ENCODE measurements around the gene NUDT3.
"Not testable (repeated sequence)": the region's sequence is repeated elsewhere in the genome, so short reads cannot be mapped to it uniquely, and the experiment has no call there.

The NUDT3 gene

DNA sequence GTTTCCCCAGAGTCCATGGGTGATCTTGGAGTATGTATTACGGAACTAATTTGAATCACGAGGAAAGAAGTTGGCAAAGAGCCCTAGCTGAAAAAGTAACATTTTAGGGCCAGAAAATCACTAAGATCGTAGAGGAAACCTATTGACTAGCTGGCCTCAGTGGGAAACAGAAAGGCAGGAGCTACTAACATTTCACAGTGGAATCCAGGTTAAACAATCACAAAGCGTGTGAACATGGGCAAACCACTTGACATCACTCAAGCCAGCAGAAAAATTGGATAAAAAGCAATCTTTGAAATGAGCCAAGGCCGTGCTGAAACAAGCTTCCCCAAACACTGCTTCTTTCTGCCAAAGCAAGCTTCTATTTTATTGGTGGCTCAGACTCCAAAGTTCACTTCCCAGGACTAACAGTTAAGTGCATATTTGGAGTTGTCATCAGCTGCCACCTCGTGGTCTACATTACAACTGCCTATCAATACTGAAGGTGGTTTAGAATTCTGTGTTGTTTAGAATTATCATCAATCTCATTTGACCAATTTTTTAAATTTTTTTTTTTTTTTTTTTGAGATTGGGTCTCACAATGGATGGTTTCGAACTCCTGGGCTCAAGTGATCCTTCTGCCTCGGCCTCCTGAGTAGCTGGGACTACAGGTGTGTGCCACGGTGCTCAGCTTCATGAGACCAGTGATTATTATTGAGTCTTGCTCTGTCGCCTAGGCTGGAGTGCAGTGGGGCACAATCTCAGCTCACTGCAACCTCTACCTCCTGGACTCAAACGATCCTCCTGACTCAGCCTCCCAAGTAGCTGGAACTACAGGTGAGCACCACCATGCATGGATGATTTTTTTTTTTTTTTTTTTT is 22.8 kb upstream of the NUDT3 start:
- H3K4me1 Mint-ChIP-seq (ENCODE audit: low read depth): peaks cover 18% of the 10 kb centered on the region
- peak overlapping the region; percentile 22 for H3K27ac Mint-ChIP-seq
- peaks cover 10% of the 10 kb centered on the region for H3K36me3 Mint-ChIP-seq
- H3K9me3 Mint-ChIP-seq (ENCODE audit: low read depth): no peaks in the 10 kb centered on the region
- no peak overlapping the region for H3K4me3 Mint-ChIP-seq
- H3K27me3 Mint-ChIP-seq: no peaks in the 10 kb centered on the region

DNA sequence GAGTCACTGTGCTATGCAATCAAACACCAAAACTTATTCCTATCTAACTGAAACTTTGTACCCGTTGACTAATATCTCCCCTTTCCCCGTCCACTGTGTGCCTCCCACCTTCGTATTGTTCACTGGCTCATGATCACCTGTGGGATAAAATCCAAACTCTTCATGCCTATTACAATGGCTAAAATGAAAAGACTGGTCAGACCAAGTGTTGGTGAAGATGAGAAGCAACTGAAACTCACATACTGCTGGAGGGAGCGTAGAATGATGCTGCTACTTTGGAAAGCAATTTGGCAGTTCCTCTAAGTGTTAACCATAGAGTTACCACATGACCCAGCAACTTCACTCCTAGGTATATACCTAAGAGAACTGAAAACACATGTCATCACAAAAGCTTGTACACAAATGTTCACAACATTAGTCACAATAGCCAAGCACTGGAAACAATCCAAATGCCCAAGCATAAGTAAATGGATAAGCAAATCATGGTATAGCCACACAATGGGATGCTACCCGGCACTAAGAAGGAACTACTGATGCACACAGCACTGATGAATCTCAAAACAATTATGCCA is 20.3 kb upstream of the NUDT3 start:
- Mint-ChIP-seq H3K27me3 (no peaks in the 10 kb centered on the region), H3K36me3 (peaks cover 5% of the 10 kb centered on the region), H3K9me3 (ENCODE audit: low read depth) (no peaks in the 10 kb centered on the region), H3K4me1 (ENCODE audit: low read depth) (peaks cover 7% of the 10 kb centered on the region), H3K4me3 (no peak overlapping the region), H3K27ac (peak overlapping the region; percentile 29)

GRCh38 chr6:34412016-34412415 is 19.5 kb upstream of the NUDT3 start:
- Mint-ChIP-seq H3K27me3 (no peaks in the 10 kb centered on the region), H3K27ac (no peak overlapping the region)

GRCh38 chr6:34407915-34408314 is 15.4 kb upstream of the NUDT3 start:
- not testable (repeated sequence) for H3K4me1 Mint-ChIP-seq (ENCODE audit: low read depth); H3K9me3 Mint-ChIP-seq (ENCODE audit: low read depth); H3K27me3 Mint-ChIP-seq; H3K27ac Mint-ChIP-seq; H3K4me3 Mint-ChIP-seq; H3K36me3 Mint-ChIP-seq

More at GRCh38 chr6:34412016-34412415, 19.5 kb upstream of the NUDT3 start:
- Mint-ChIP-seq H3K4me1 (ENCODE audit: low read depth) (peaks cover 5% of the 10 kb centered on the region), H3K36me3 (peaks cover 5% of the 10 kb centered on the region), H3K9me3 (ENCODE audit: low read depth) (no peaks in the 10 kb centered on the region), H3K4me3 (no peak overlapping the region)

DNA sequence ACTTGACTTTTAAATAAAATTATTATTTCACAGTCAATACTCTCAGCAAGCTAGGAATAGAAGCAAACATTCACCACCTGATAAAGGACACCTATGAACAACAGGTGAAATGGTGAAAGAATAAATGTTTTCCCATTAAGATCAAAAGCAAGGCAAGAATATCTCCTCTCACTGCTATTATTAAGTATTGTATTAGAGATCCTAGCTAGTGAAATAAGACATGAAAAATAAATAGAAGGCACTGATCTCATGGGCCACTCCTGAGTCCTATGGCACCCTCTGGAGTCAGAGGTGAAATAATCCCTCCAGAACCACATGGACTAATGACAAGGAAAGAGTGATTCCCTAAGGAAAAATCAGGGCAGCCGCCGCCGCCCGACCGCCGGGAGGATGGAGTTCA is 4.0 kb upstream of the NUDT3 start:
- Mint-ChIP-seq H3K4me3 (no peak overlapping the region), H3K36me3 (no peaks in the 10 kb centered on the region), H3K27me3 (no peaks in the 10 kb centered on the region)

DNA sequence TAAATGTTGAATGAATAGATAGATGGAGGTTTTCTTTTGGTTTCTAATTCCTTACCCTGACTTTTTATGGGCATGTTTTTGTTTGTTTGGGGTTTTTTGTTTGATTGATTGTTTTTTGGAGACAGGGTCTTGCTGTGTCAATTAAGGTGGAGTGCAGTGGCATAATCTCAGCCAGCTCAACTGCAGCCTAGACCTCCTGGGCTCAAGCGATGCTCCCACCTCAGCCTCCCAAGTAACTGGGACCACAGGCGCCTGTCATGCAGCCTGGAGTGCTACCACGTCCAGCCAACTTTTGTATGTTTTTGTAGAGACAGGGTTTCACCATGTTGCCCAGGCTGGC is 1.5 kb upstream of the NUDT3 start:
- no peaks in the 10 kb centered on the region for H3K27me3 Mint-ChIP-seq
- H3K36me3 Mint-ChIP-seq: no peaks in the 10 kb centered on the region
- peak overlapping the region; percentile 65 for H3K4me3 Mint-ChIP-seq
- no peaks in the 10 kb centered on the region for H3K9me3 Mint-ChIP-seq (ENCODE audit: low read depth)
- H3K27ac Mint-ChIP-seq: no peak overlapping the region
- H3K4me1 Mint-ChIP-seq (ENCODE audit: low read depth): peaks cover 15% of the 10 kb centered on the region

More for the DNA sequence above, 4.0 kb upstream of the NUDT3 start:
- Mint-ChIP-seq H3K4me1 (ENCODE audit: low read depth) (peaks cover 11% of the 10 kb centered on the region), H3K27ac (no peak overlapping the region), H3K9me3 (ENCODE audit: low read depth) (no peaks in the 10 kb centered on the region)

DNA sequence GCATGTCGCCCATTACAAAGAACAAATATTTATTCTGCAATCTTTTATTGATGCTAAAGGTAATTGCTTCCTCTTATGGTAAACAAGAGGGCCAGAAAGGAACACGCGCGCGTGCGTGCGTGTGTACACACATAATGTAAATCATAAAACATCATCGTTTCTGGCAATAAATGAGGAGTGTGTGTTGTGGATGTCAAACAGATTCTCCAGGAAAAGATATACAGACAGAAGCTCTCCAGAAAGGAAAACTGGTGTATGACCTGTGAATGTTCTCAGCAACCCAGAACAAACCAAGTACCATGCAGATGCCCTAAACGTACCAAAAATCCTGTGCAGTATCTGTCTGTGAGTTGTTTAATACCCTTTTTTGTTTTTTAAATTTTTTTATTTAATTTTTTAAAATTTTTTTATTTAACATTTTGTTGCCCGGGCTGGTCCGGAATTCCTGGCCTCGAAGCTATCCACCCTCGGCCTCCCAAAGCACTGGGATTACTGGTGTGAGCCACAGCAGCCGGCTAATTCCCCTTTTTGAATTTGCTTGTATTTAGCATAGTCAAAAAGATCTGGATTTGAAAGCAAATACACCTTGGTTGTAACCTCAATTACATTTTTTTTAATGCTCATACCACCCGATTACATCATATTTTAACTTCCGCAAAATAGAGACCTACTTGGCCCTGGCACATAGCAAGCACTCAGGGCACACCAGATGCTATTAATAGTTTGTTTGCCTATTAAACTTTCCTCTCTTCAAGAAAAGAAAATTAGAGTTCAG is 909 bp upstream of the NUDT3 start:
- Mint-ChIP-seq H3K27me3 (no peaks in the 10 kb centered on the region), H3K4me3 (peak overlapping the region; percentile 98), H3K4me1 (ENCODE audit: low read depth) (peaks cover 18% of the 10 kb centered on the region), H3K27ac (peak overlapping the region; percentile 95), H3K36me3 (no peaks in the 10 kb centered on the region), H3K9me3 (ENCODE audit: low read depth) (no peaks in the 10 kb centered on the region)

- Mint-ChIP-seq H3K27ac (no peak overlapping the region), H3K9me3 (ENCODE audit: low read depth) (no peaks in the 10 kb centered on the region), H3K4me3 (no peak overlapping the region), H3K36me3 (no peaks in the 10 kb centered on the region), H3K27me3 (no peaks in the 10 kb centered on the region), H3K4me1 (ENCODE audit: low read depth) (peaks cover 24% of the 10 kb centered on the region)
Observed at GRCh38 chr6:34391786-34392496, 528 bp downstream of the NUDT3 start.

- Mint-ChIP-seq H3K27ac (no peak overlapping the region), H3K4me1 (ENCODE audit: low read depth) (peaks cover 27% of the 10 kb centered on the region), H3K4me3 (no peak overlapping the region), H3K36me3 (no peaks in the 10 kb centered on the region), H3K9me3 (ENCODE audit: low read depth) (no peaks in the 10 kb centered on the region), H3K27me3 (no peaks in the 10 kb centered on the region)
Observed at GRCh38 chr6:34391473-34391785, 1.0 kb downstream of the NUDT3 start.

DNA sequence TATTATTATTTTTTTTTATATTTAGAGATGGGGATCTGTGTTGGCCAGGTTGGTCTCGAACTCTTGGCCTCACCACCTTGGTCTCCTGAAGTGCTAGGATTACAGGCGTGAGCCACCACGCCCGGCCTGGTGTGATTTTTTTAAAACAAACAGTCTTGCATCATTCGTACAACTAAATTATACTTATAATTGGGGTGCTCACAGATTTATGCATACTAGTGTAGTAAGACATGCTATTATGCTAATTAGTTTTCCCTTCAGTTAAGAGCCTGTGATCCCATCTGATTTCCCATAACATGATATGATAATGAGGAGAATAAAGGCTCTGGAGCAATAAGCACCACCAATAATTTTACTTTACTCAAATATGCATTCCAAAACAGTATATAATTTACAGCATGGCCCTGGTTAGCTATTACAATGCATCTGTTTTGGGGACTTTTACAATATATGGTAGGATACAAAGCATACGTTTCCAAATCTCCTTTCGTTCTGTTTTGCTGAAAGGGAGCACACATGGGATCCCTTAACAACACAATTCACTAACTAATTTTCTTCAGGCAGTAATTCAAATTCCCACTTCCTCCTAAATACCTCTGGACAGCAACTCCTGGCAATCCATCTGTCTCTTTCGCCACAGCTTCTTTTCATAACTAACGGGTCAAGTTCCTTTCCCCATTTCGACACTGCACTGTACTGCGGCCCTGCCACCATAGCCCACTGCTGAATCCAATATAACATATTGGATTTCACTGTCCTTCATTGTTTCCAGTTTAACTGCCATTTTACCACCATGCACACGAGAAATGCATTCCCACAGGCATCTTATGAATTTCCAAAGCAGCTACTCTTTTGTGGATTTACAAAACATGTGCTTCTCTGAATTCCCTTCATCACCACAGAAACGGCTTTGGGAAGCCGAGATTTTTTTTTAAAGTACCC is 1.7 kb downstream of the NUDT3 start:
- Mint-ChIP-seq H3K4me1 (ENCODE audit: low read depth) (peaks cover 31% of the 10 kb centered on the region), H3K4me3 (no peak overlapping the region), H3K36me3 (no peaks in the 10 kb centered on the region), H3K27me3 (no peaks in the 10 kb centered on the region), H3K9me3 (ENCODE audit: low read depth) (no peaks in the 10 kb centered on the region), H3K27ac (no peak overlapping the region)

DNA sequence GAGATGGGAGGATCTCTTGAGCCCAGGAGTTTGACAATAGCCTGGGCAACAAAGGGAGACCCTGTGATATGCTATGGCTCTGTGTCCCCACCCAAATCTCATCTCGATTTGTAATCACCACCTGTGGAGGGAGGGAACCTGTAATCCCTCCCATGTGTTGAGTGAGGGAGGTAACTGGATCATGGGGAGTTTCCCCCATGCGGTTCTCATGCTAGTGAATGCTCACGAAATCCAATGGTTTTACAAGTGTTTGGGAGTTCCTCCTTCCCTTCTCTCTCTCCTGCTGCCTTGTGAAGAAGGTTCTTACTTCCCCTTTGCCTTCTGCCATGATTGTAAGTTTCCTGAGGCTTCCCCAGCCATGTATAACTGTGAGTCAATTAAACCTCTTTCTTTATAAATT is 3.4 kb downstream of the NUDT3 start:
- Mint-ChIP-seq H3K4me1 (ENCODE audit: low read depth) (peaks cover 41% of the 10 kb centered on the region), H3K27me3 (no peaks in the 10 kb centered on the region), H3K9me3 (ENCODE audit: low read depth) (no peaks in the 10 kb centered on the region), H3K4me3 (no peak overlapping the region), H3K36me3 (no peaks in the 10 kb centered on the region), H3K27ac (no peak overlapping the region)

DNA sequence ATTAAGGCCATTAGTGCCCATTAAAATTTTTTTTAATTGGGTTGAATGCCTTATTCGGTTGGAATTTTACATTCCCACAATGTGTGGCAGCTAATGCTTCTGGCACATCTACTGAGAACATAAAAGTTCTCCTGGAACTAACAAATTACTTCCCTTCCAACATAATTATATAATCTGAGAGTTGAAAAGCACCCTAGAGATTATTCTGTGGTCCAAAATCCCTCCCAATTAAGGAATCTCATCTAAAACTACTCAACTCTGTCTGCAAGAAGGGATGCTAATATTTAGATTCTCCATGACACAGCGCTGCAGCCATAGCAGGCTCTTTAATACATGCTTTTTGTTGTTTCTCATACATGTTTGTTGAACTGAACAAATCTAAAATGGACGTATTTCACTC is 4.0 kb downstream of the NUDT3 start:
- Mint-ChIP-seq H3K9me3 (ENCODE audit: low read depth) (no peaks in the 10 kb centered on the region), H3K27me3 (no peaks in the 10 kb centered on the region), H3K27ac (no peak overlapping the region), H3K4me3 (no peak overlapping the region), H3K36me3 (no peaks in the 10 kb centered on the region), H3K4me1 (ENCODE audit: low read depth) (peaks cover 40% of the 10 kb centered on the region)

- Mint-ChIP-seq H3K36me3 (no peaks in the 10 kb centered on the region), H3K4me1 (ENCODE audit: low read depth) (peaks cover 35% of the 10 kb centered on the region), H3K9me3 (ENCODE audit: low read depth) (no peaks in the 10 kb centered on the region), H3K4me3 (no peak overlapping the region), H3K27ac (peak overlapping the region; percentile 28), H3K27me3 (no peaks in the 10 kb centered on the region)
Observed at GRCh38 chr6:34386316-34387137, 5.9 kb downstream of the NUDT3 start.
